ENCODE measurements around the gene CSF2RB.

DNA sequence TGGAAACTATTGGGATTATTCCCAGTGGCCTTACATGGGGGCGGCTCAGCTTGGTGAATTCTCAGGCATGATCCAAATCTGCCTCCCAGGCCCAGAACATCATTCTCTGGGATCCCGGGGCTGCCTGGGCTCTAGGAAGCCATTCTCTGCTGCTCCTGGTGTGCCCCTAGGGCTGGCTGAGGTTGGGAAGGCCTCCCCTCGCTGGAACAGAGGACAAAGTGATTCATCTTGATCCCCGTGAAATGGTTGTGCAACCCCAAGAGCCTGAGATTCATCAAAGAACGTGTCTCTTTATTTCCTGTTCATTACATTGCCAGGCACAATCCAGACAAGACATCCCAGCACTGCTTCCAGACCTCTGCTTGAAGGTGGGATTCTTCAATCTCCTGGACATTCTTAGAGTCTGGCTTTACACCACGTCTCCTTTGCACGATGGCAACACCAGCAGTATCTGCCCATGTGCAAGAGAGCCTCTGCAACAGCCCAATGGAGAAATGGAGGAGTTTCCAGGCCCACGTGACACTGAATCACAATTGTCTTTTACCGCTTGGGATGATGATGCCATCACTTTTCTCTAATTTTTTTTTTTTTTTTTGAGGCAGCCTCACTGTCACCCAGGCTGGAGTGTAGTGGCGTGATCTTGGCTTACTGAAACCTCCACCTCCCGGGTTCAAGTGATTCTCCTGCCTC is 53.6 kb downstream of the CSF2RB start:
- no peak for TF ChIP-seq POLR2AphosphoS5 (IDR thresholded peaks at IDR 0.05; ENCODE audit: insufficient read depth in 1 of 2, low read depth in 1 of 2)
- TF ChIP-seq, protein P1, sequence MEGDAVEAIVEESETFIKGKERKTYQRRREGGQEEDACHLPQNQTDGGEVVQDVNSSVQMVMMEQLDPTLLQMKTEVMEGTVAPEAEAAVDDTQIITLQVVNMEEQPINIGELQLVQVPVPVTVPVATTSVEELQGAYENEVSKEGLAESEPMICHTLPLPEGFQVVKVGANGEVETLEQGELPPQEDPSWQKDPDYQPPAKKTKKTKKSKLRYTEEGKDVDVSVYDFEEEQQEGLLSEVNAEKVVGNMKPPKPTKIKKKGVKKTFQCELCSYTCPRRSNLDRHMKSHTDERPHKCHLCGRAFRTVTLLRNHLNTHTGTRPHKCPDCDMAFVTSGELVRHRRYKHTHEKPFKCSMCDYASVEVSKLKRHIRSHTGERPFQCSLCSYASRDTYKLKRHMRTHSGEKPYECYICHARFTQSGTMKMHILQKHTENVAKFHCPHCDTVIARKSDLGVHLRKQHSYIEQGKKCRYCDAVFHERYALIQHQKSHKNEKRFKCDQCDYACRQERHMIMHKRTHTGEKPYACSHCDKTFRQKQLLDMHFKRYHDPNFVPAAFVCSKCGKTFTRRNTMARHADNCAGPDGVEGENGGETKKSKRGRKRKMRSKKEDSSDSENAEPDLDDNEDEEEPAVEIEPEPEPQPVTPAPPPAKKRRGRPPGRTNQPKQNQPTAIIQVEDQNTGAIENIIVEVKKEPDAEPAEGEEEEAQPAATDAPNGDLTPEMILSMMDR (IDR thresholded peaks at IDR 0.05) = no peak
- TF ChIP-seq POLR2A (IDR thresholded peaks at IDR 0.05) = no peak
